Ecto neural progenitor cell (in vitro differentiated cells): Measurements from ENCODE around the gene METTL14.
"Not testable (repeated sequence)": the region's sequence is repeated elsewhere in the genome, so short reads cannot be mapped to it uniquely, and the experiment has no call there.

Experiments
- DNase-seq: peaks from one replicate; pipeline ENCODE4 v3.0.0-alpha.2; 2018; ENCODE audit warnings: low spot score

The METTL14 gene

GRCh38 chr4:118684873-118685811 lies at the start of gene METTL14:
TSS of gene METTL14 (plus strand) at chr4:118685392. CDS start at chr4:118685535, 143 bp downstream.
- peak; percentile 94 for DNase-seq

- not testable (repeated sequence) for DNase-seq
These were observed 49.1 kb upstream of the METTL14 start for GRCh38 chr4:118636126-118636525.

GRCh38 chr4:118664665-118665064 lies 20.5 kb upstream of the METTL14 start:
- DNase-seq: not testable (repeated sequence)

GRCh38 chr4:118669220-118669619 lies 16.0 kb upstream of the METTL14 start:
- DNase-seq: peak; percentile 72

- DNase-seq: not testable (repeated sequence)
These were observed 14.2 kb upstream of the METTL14 start for GRCh38 chr4:118670968-118671367.

- DNase-seq: no peak
These were observed 9.1 kb upstream of the METTL14 start for GRCh38 chr4:118676128-118676527.

- no peak for DNase-seq
These were observed 4.4 kb upstream of the METTL14 start for GRCh38 chr4:118680808-118681207.

- no peak for DNase-seq
These were observed 2.3 kb upstream of the METTL14 start for GRCh38 chr4:118682928-118683327.

- no peak for DNase-seq
These were observed 1.7 kb upstream of the METTL14 start for GRCh38 chr4:118683513-118683912.

GRCh38 chr4:118703118-118703517 lies 17.9 kb downstream of the METTL14 start:
- no peak for DNase-seq

GRCh38 chr4:118711052-118711451 lies 25.9 kb downstream of the METTL14 start:
- no peak for DNase-seq

GRCh38 chr4:118712872-118713271 lies 27.7 kb downstream of the METTL14 start:
- no peak for DNase-seq

GRCh38 chr4:118714682-118715081 lies 29.5 kb downstream of the METTL14 start:
- no peak for DNase-seq

GRCh38 chr4:118716304-118716703 lies 31.1 kb downstream of the METTL14 start:
- DNase-seq: no peak

GRCh38 chr4:118718511-118719170 lies 33.4 kb downstream of the METTL14 start:
- DNase-seq: no peak

GRCh38 chr4:118721752-118722151 lies 36.6 kb downstream of the METTL14 start:
- DNase-seq: no peak

GRCh38 chr4:118723369-118723768 lies 38.2 kb downstream of the METTL14 start:
- DNase-seq: no peak

GRCh38 chr4:118727360-118727759 lies 42.2 kb downstream of the METTL14 start:
- no peak for DNase-seq

- DNase-seq: no peak
These were observed 44.4 kb downstream of the METTL14 start for GRCh38 chr4:118729287-118730286.

GRCh38 chr4:118730683-118731082 lies 45.5 kb downstream of the METTL14 start:
- no peak for DNase-seq

GRCh38 chr4:118732591-118733330 lies 47.6 kb downstream of the METTL14 start:
- DNase-seq: no peak
